B cell (primary cell): ENCODE results near the gene PRIMPOL. TPM values are rescaled to one million over a fixed set of nuclear protein-coding genes. Genes with fewer than 3 reads are reported as not detected.

Experiments
- ATAC-seq: fragments of 200-7000 bp; cut with Tn5 transposase; one replicate; pipeline ENCODE4 v1.10.0; 2021; ENCODE audit warnings: low read depth, mild to moderate bottlenecking, moderate number of reproducible peaks, moderate library complexity
- CTCF ChIA-PET: fragments of 350-600 bp; sonication (Branson Sonifier 250); formaldehyde crosslinking; loops from one replicate; lab custom pipeline; 2021; ENCODE audit warnings: antibody characterized with exemption, inconsistent platforms; lab: Charles Lee
- POLR2A ChIA-PET: fragments of 350-600 bp; sonication (Branson Sonifier 250); formaldehyde crosslinking; loops from one replicate; lab custom pipeline; 2021; ENCODE audit warnings: antibody characterized with exemption; lab: Charles Lee
- DNase-seq: peaks from one replicate; pipeline ENCODE4 v3.0.0; 2013
- H2AFZ ChIP-seq: 2 replicates; pipeline ENCODE4 v1.6.1; 2012; ENCODE audit warnings: mild to moderate bottlenecking, low read depth, low read length; ENCODE audit not compliant: insufficient read depth, poor library complexity, severe bottlenecking
- H3K27ac ChIP-seq, 2 donors: 1 replicate in 1 of 2; 2 replicates in 1 of 2; pipeline ENCODE4 v1.5.1; 2012 to 2013; ENCODE audit warnings: low read length in 2 of 2, mild to moderate bottlenecking in 2 of 2, moderate library complexity in 1 of 2
- H3K27me3 ChIP-seq, 4 experiments: fragments of 200-600 bp in 1 of 4; sonication (generic) in 1 of 4; replicated peaks in 1 of 4; 1 replicate in 2 of 4; 2 replicates in 2 of 4; pipeline versions ENCODE4 v1.6.1 to v1.7.0; 2013 to 2016; ENCODE audit warnings: low read length in 3 of 4, mild to moderate bottlenecking in 2 of 4, mixed read lengths in 1 of 4, moderate library complexity in 1 of 4; ENCODE audit not compliant: insufficient read depth in 4 of 4, control insufficient read depth in 3 of 4; ENCODE audit errors: control extremely low read depth in 1 of 4
- H3K36me3 ChIP-seq, 2 experiments: replicated peaks in 1 of 2; 1 replicate in 1 of 2; 2 replicates in 1 of 2; pipeline versions ENCODE4 v1.6.1 to v1.7.1; 2013; ENCODE audit warnings: low read length in 1 of 2; ENCODE audit not compliant: insufficient read depth in 2 of 2, control insufficient read depth in 1 of 2; ENCODE audit errors: control extremely low read depth in 1 of 2, extremely low read depth in 1 of 2
- H3K4me1 ChIP-seq, 2 donors: fragments of 200-600 bp in 1 of 2; sonication (generic) in 1 of 2; 1 replicate in 1 of 2; 2 replicates in 1 of 2; pipeline versions ENCODE4 v1.5.1 to v1.6.1; 2013 to 2017; ENCODE audit warnings: low read length in 2 of 2; ENCODE audit not compliant: control insufficient read depth in 2 of 2, insufficient read depth in 2 of 2
- H3K4me2 ChIP-seq: replicated peaks from 2 replicates; pipeline ENCODE3; 2012; ENCODE audit warnings: mild to moderate bottlenecking, low read depth, low read length; ENCODE audit not compliant: poor library complexity, severe bottlenecking
- H3K4me3 ChIP-seq, 5 experiments: fragments of 200-600 bp in 1 of 5; sonication (generic) in 1 of 5; 1 replicate in 3 of 5; 2 replicates in 2 of 5; pipeline versions ENCODE4 v1.5.1 to v1.7.0; 2011 to 2016; ENCODE audit warnings: low read length in 4 of 5, mild to moderate bottlenecking in 4 of 5, low read depth in 2 of 5, control low read depth in 1 of 5, moderate library complexity in 1 of 5; ENCODE audit not compliant: insufficient read depth in 1 of 5; ENCODE audit errors: control extremely low read depth in 1 of 5, extremely low read depth in 1 of 5
- H3K79me2 ChIP-seq: fragments of 200-600 bp; sonication (generic); one replicate; pipeline ENCODE4 v1.6.0; 2016; ENCODE audit warnings: low read length; ENCODE audit not compliant: control insufficient read depth, insufficient read depth
- H3K9ac ChIP-seq: fragments of 200-600 bp; sonication (generic); 2 replicates; pipeline ENCODE4 v1.6.1; 2017; ENCODE audit warnings: mild to moderate bottlenecking, low read length, moderate library complexity
- H3K9me3 ChIP-seq, 3 donors: one replicate each; pipeline versions ENCODE4 v1.6.1 to v1.7.1; 2013; ENCODE audit warnings: low read length in 2 of 3; ENCODE audit not compliant: control insufficient read depth in 2 of 3, insufficient read depth in 1 of 3; ENCODE audit errors: control extremely low read depth in 1 of 3
- H4K20me1 ChIP-seq: 2 replicates; pipeline ENCODE4 v1.6.0; 2012; ENCODE audit warnings: mild to moderate bottlenecking, low read length; ENCODE audit not compliant: insufficient read depth, control insufficient read depth, poor library complexity, severe bottlenecking
- H3K27ac Mint-ChIP-seq: one replicate; pipeline ENCODE4 v1.8.0; 2021; ENCODE audit warnings: mixed read lengths
- H3K27me3 Mint-ChIP-seq: one replicate; pipeline ENCODE4 v1.8.0; 2021; ENCODE audit warnings: mixed read lengths
- H3K4me1 Mint-ChIP-seq: one replicate; pipeline ENCODE4 v1.8.0; 2021; ENCODE audit warnings: mixed read lengths
- H3K4me3 Mint-ChIP-seq: one replicate; pipeline ENCODE4 v1.8.0; 2021; ENCODE audit warnings: mixed read lengths
- H3K9me3 Mint-ChIP-seq: one replicate; pipeline ENCODE4 v1.8.0; 2022; ENCODE audit warnings: mixed read lengths; ENCODE audit not compliant: insufficient read depth
- CTCF ChIP-seq: fragments of 200-600 bp; IDR thresholded peaks from one replicate; pipeline ENCODE4 v1.8.0; 2022; ENCODE audit warnings: antibody characterized with exemption, mild to moderate bottlenecking
- EZH2 ChIP-seq: IDR thresholded peaks from 2 replicates; pipeline ENCODE4 v1.6.1; 2012; ENCODE audit warnings: borderline replicate concordance, low read depth, mild to moderate bottlenecking, moderate library complexity, low read length; ENCODE audit not compliant: insufficient read depth, poor library complexity, severe bottlenecking
- WGBS: methylation state at CpG from one replicate; pipeline ENCODE4 v1.1.5; 2013; ENCODE audit warnings: missing lambda C conversion rate; ENCODE audit not compliant: insufficient coverage; 5-methylcytosine and 5-hydroxymethylcytosine counted together
- intact Hi-C: fragments of 100-400 bp; cut with micrococcal nuclease; formaldehyde crosslinking; loops from one replicate; pipeline ENCODE4 v1.10.0; 2022
- polyA plus RNA-seq: library from polyadenylated mRNA; depleted of rRNA; stranded (reverse); fragments of >200 nt; gene quantifications from 2 replicates; pipeline ENCODE4 v1.2.3, GENCODE V29; 2012
- total RNA-seq, 2 donors: library from RNA; stranded (reverse); fragments of 120-200 nt in 1 of 2; gene quantifications; 1 replicate in 1 of 2; 2 replicates in 1 of 2; pipeline versions ENCODE4 v1.2.3 to v1.2.4, GENCODE V29; 2013 to 2022

PRIMPOL gene
- total and polyA plus RNA-seq, 2 donors (not counting 1 experiment from before 2014, with no cell fraction given), result 15.4 to 16.3 TPM

- Histone ChIP-seq H3K27me3 (no peaks in the 10 kb centered on the region), H3K4me2 (no peak overlapping the region), H3K9me3 (peaks cover 0 to 5% (median 0%) of the 10 kb centered on the region in 3 donors), H3K4me3 (no peak overlapping the region), H3K9ac (no peak overlapping the region), H3K27ac (no peak overlapping the region), H3K79me2 (no peaks in the 10 kb centered on the region), H3K36me3 (no peaks in the 10 kb centered on the region), H2AFZ (no peak overlapping the region), H3K4me1 (peaks cover 8 to 15% of the 10 kb centered on the region in 2 donors), H4K20me1 (no peaks in the 10 kb centered on the region)
- WGBS, result 80% methylated on average over 3 of the region's 4 CpGs
- no peak for TF ChIP-seq EZH2
- no peak for TF ChIP-seq CTCF
- Mint-ChIP-seq H3K9me3 (no peaks in the 10 kb centered on the region), H3K27ac (no peak overlapping the region), H3K4me1 (peaks cover 19% of the 10 kb centered on the region), H3K4me3 (no peak overlapping the region), H3K27me3 (no peaks in the 10 kb centered on the region)
- intact Hi-C loops, result loop anchor here (2.0 to 10.0 kb wide), 2 partner anchors 261 to 1291 kb away; no protein-coding TSS in a partner anchor
- POLR2A ChIA-PET, result interaction anchor here (1.4 kb wide), 1 partner anchor 10 kb away, joined by 3 read pairs; the partner anchor contains the start of gene CENPU
- ATAC-seq (no peak), DNase-seq (no peak)
- CTCF ChIA-PET, result interaction anchor here (0.9 to 1.0 kb wide), 3 partner anchors 9 to 262 kb away, joined by 3 read pairs; partner anchors contain the start of gene CENPU
Measured at GRCh38 chr4:184743650-184744049, 94.1 kb downstream of the PRIMPOL start.

- no peaks in the 10 kb centered on the region for H4K20me1 ChIP-seq
- no peak overlapping the region for H3K4me3 ChIP-seq
- H3K27ac Mint-ChIP-seq, result no peak overlapping the region
- WGBS, result 99% methylated on average over 8 of the region's 10 CpGs
- H3K4me1 Mint-ChIP-seq, result peaks cover 19% of the 10 kb centered on the region
- no peak overlapping the region for H3K4me3 Mint-ChIP-seq
- H3K9me3 ChIP-seq, result peaks cover 0 to 5% (median 0%) of the 10 kb centered on the region in 3 donors
- no peak overlapping the region for H3K27ac ChIP-seq
- TF ChIP-seq EZH2, result no peak
- H3K79me2 ChIP-seq, result no peaks in the 10 kb centered on the region
- no peak overlapping the region for H3K4me2 ChIP-seq
- CTCF ChIA-PET, result interaction anchor here (0.9 kb wide), 1 partner anchor 21 kb away, joined by 3 read pairs; no protein-coding TSS in a partner anchor
- no peaks in the 10 kb centered on the region for H3K36me3 ChIP-seq
- no peak overlapping the region for H2AFZ ChIP-seq
- no peak overlapping the region for H3K9ac ChIP-seq
- intact Hi-C loops, result loop anchor here (2.0 to 10.0 kb wide), 2 partner anchors 261 to 1291 kb away; no protein-coding TSS in a partner anchor
- POLR2A ChIA-PET, result interaction anchor here (1.4 kb wide), 1 partner anchor 10 kb away, joined by 3 read pairs; the partner anchor contains the start of gene CENPU
- peaks cover 8 to 15% of the 10 kb centered on the region in 2 donors for H3K4me1 ChIP-seq
- no peak for DNase-seq
- H3K27me3 Mint-ChIP-seq, result no peaks in the 10 kb centered on the region
- ATAC-seq, result no peak
- H3K27me3 ChIP-seq, result no peaks in the 10 kb centered on the region
- H3K9me3 Mint-ChIP-seq, result no peaks in the 10 kb centered on the region
Measured at GRCh38 chr4:184744236-184744635, 94.7 kb downstream of the PRIMPOL start.

Other genes starting within 250 kb of the PRIMPOL start
- gene IRF2, start 175.2 kb upstream of the PRIMPOL start, total RNA-seq, result 68.2 and 68.4 TPM in 2 replicates
- gene IRF2, start 175.2 kb upstream of the PRIMPOL start, polyA plus RNA-seq, result 62.9 and 67.8 TPM in 2 replicates
- gene CASP3, start 291 bp upstream of the PRIMPOL start, total RNA-seq, result 15.8 and 16.8 TPM in 2 replicates
- gene CASP3, start 291 bp upstream of the PRIMPOL start, polyA plus RNA-seq, result 7.9 and 16.6 TPM in 2 replicates
- 1.6 and 3.2 TPM in 2 replicates for gene CENPU, start 84.4 kb downstream of the PRIMPOL start, total RNA-seq
- gene CENPU, start 84.4 kb downstream of the PRIMPOL start, polyA plus RNA-seq, result 2.1 TPM in 2 replicates
- gene ACSL1, start 176.2 kb downstream of the PRIMPOL start, total RNA-seq, result 31.8 and 32.2 TPM in 2 replicates
- gene ACSL1, start 176.2 kb downstream of the PRIMPOL start, polyA plus RNA-seq, result 6.6 and 7.1 TPM in 2 replicates